H1 (cell line): ENCODE results near the gene COL4A1. TPM values are rescaled to one million over a fixed set of nuclear protein-coding genes. Genes with fewer than 3 reads are reported as not detected.

ENCODE experiments used
- ASH2L ChIP-seq: fragments of 200-600, 300-600 bp; sonication (generic); IDR thresholded peaks from one replicate; pipeline ENCODE4 v1.7.1; 2017; ENCODE audit warnings: low read length
- BACH1 ChIP-seq: IDR thresholded peaks from 2 replicates; pipeline ENCODE4 v1.6.1; 2012; ENCODE audit warnings: low read length, improper control_type of control experiment
- EGR1 ChIP-seq: IDR thresholded peaks from 2 replicates; pipeline ENCODE4 v1.6.1; 2011; ENCODE audit warnings: low read depth, low read length, borderline replicate concordance
- TAF1 ChIP-seq: IDR thresholded peaks from 2 replicates; pipeline ENCODE4 v1.6.1; 2011; ENCODE audit warnings: mild to moderate bottlenecking, low read depth, low read length
- polyA plus RNA-seq, 7 experiments: library from polyadenylated mRNA; depleted of rRNA in 3 of 7; stranded (reverse) in 5 of 7; unstranded in 2 of 7; fragments of >200 nt in 5 of 7; fragments of 200-250 nt in 2 of 7; gene quantifications; 1 replicate in 5 of 7; 2 replicates in 1 of 7; 4 replicates in 1 of 7; pipeline versions ENCODE4 v1.2.1 to v1.2.3, GENCODE V29; 2011 to 2013; ENCODE audit warnings: missing spikeins in 2 of 7, mixed read lengths in 2 of 7
- total RNA-seq: library from RNA; stranded (reverse); fragmentation: NEBNext Ultra II Directional; extraction: Animal tissue kit (Norgen Biotek cat#: 25700); gene quantifications from 2 replicates; pipeline ENCODE4 v1.2.1, GENCODE V29; 2021

COL4A1 gene
- total and polyA plus RNA-seq, 2 of the 8 experiments (the other 6 are each of a cell fraction or from before 2014, with no cell fraction given) = 30.7 to 82.0 TPM

GRCh38 chr13:110275931-110276552 lies 30.9 kb downstream of the COL4A1 start (continued):
- TF ChIP-seq ASH2L (no peak), TAF1 (no peak), BACH1 (no peak), EGR1 (no peak)
